ENCODE measurements around the gene MCM10. TPM values are rescaled to one million over a fixed set of nuclear protein-coding genes. Genes with fewer than 3 reads are reported as not detected.

Gene MCM10
- total RNA-seq, 1 experiment from 2014 or later, result 14.3 TPM

DNA sequence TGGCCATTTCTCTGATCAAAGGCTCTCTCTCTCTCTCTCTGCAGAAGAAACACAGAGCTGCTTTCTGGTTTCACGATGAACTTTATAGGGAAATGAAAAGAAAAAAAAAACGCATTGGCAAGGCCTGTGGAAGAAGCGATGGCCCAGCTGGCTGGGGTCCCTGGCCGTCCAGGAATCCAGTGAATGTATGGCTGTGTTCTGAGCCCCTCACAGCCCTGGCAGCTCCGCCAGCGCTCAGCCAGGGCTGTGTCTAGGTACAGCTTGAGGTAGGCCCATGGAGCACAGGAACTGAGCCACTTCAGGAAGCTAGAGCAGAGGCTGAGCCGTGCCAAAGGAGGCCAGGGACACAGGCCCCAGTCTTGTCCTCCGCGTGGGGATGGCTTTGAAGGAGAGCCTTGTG lies 85.9 kb downstream of the MCM10 start:
- no peak overlapping the region for H3K4me3 ChIP-seq (ENCODE audit: low read length)
- no peak overlapping the region for H3K9ac ChIP-seq (ENCODE audit: low read length)
- H3K79me2 ChIP-seq (ENCODE audit: low read length), result no peaks in the 10 kb centered on the region
- ATAC-seq (no peak), DNase-seq (no peak)
- H3F3A ChIP-seq (ENCODE audit: low read length, unreplicated experiment), result no peaks in the 10 kb centered on the region
- H3K9me2 ChIP-seq (replicated peaks; ENCODE audit: low read length), result no peaks in the 10 kb centered on the region
- no peaks in the 10 kb centered on the region for H3K27me3 ChIP-seq (ENCODE audit: low read length)
- POLR2A ChIA-PET (ENCODE audit: unreplicated experiment), result no interaction called here
- H3K36me3 ChIP-seq (ENCODE audit: low read depth, low read length), result no peaks in the 10 kb centered on the region
- H3K4me2 ChIP-seq (ENCODE audit: low read length), result no peak overlapping the region
- no TSS peak for BruUV-seq (replicated peaks)
- CTCF ChIA-PET, result no interaction called here
- intact Hi-C loops (cut with micrococcal nuclease), result no loop called here
- TF ChIP-seq EZH2phosphoT487 (IDR thresholded peaks at IDR 0.05; ENCODE audit: borderline replicate concordance, low read length) (no peak), EZH2 (IDR thresholded peaks at IDR 0.05; ENCODE audit: low read length, unreplicated experiment) (no peak)
- TF ChIP-seq, protein P1, sequence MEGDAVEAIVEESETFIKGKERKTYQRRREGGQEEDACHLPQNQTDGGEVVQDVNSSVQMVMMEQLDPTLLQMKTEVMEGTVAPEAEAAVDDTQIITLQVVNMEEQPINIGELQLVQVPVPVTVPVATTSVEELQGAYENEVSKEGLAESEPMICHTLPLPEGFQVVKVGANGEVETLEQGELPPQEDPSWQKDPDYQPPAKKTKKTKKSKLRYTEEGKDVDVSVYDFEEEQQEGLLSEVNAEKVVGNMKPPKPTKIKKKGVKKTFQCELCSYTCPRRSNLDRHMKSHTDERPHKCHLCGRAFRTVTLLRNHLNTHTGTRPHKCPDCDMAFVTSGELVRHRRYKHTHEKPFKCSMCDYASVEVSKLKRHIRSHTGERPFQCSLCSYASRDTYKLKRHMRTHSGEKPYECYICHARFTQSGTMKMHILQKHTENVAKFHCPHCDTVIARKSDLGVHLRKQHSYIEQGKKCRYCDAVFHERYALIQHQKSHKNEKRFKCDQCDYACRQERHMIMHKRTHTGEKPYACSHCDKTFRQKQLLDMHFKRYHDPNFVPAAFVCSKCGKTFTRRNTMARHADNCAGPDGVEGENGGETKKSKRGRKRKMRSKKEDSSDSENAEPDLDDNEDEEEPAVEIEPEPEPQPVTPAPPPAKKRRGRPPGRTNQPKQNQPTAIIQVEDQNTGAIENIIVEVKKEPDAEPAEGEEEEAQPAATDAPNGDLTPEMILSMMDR (conservative IDR thresholded peaks at IDR 0.05; ENCODE audit: low read depth, low read length), result no peak
- H3K4me1 ChIP-seq (ENCODE audit: insufficient read depth, low read length), result no peaks in the 10 kb centered on the region
- H2AFZ ChIP-seq (ENCODE audit: low read length), result no peak overlapping the region
- no peaks in the 10 kb centered on the region for H4K20me1 ChIP-seq (ENCODE audit: low read length)
- no peak overlapping the region for H3K27ac ChIP-seq (ENCODE audit: low read length)
- no peaks in the 10 kb centered on the region for H3K9me3 ChIP-seq (ENCODE audit: low read length)

DNA sequence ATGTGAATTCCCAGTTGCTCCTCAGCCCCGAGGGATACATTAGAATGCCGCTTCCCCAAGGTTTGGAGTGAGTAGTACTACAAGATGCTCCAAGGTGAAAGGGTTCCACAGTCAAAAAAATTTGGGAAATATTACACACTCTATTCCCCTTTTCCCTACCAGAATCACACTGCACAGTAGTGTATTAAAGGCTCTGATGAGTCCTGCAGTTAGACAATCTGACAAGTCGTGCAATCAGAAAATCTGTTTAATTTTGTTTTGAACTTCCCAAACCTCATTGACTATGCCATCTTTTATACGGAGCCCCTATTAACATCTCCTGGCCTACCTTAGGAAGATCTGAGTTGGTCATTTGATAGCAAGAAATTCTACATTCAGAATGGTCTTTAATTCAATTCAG lies 86.4 kb downstream of the MCM10 start:
- Histone ChIP-seq H3K79me2 (ENCODE audit: low read length) (no peaks in the 10 kb centered on the region), H3K4me2 (ENCODE audit: low read length) (no peak overlapping the region), H3K27me3 (ENCODE audit: low read length) (no peaks in the 10 kb centered on the region), H3K9ac (ENCODE audit: low read length) (no peak overlapping the region), H3F3A (ENCODE audit: low read length, unreplicated experiment) (no peaks in the 10 kb centered on the region), H4K20me1 (ENCODE audit: low read length) (no peaks in the 10 kb centered on the region), H3K9me2 (replicated peaks; ENCODE audit: low read length) (no peaks in the 10 kb centered on the region), H3K4me3 (ENCODE audit: low read length) (no peak overlapping the region), H3K4me1 (ENCODE audit: insufficient read depth, low read length) (no peaks in the 10 kb centered on the region), H3K36me3 (ENCODE audit: low read depth, low read length) (no peaks in the 10 kb centered on the region), H2AFZ (ENCODE audit: low read length) (no peak overlapping the region), H3K27ac (ENCODE audit: low read length) (no peak overlapping the region), H3K9me3 (ENCODE audit: low read length) (no peaks in the 10 kb centered on the region)
- no peak for DNase-seq
- POLR2A ChIA-PET (ENCODE audit: unreplicated experiment), result no interaction called here
- CTCF ChIA-PET, result no interaction called here
- TF ChIP-seq EZH2phosphoT487 (IDR thresholded peaks at IDR 0.05; ENCODE audit: borderline replicate concordance, low read length), result no peak
- intact Hi-C loops (cut with micrococcal nuclease), result no loop called here
- ATAC-seq, result no peak
- BruUV-seq (replicated peaks), result no TSS peak

DNA sequence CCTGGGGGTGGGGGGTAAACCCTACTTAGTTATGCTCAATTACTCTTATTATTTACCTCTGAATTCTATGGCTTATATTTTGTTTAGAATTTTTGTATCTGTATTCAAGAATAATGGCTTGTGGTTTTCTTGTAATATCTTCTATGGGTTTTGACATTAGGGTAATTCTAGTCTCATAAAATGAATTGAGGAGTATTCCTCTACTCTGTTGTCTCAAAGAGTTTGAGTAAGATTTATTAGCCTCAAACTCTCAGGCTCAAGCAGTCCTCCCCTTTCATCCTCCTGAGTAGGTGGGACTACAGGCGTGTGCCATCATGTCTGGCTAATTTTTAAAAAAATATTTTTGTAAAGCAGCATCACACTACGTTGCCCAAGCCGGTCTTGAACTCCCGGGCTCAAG lies 92.4 kb downstream of the MCM10 start:
- Histone ChIP-seq H3K9me2 (replicated peaks; ENCODE audit: low read length) (no peaks in the 10 kb centered on the region), H3K27me3 (ENCODE audit: low read length) (peaks cover 5% of the 10 kb centered on the region), H3F3A (ENCODE audit: low read length, unreplicated experiment) (no peaks in the 10 kb centered on the region), H4K20me1 (ENCODE audit: low read length) (no peaks in the 10 kb centered on the region), H3K27ac (ENCODE audit: low read length) (no peak overlapping the region), H3K4me3 (ENCODE audit: low read length) (no peak overlapping the region), H3K9me3 (ENCODE audit: low read length) (no peaks in the 10 kb centered on the region), H3K79me2 (ENCODE audit: low read length) (no peaks in the 10 kb centered on the region), H2AFZ (ENCODE audit: low read length) (no peak overlapping the region), H3K4me1 (ENCODE audit: insufficient read depth, low read length) (no peaks in the 10 kb centered on the region), H3K4me2 (ENCODE audit: low read length) (no peak overlapping the region), H3K9ac (ENCODE audit: low read length) (no peak overlapping the region), H3K36me3 (ENCODE audit: low read depth, low read length) (no peaks in the 10 kb centered on the region)
- TF ChIP-seq, protein P1 (conservative IDR thresholded peaks at IDR 0.05; ENCODE audit: low read depth, low read length), result no peak
- TF ChIP-seq EZH2phosphoT487 (IDR thresholded peaks at IDR 0.05; ENCODE audit: borderline replicate concordance, low read length), result no peak
- TF ChIP-seq EZH2 (IDR thresholded peaks at IDR 0.05; ENCODE audit: low read length, unreplicated experiment), result no peak
- DNase-seq (no peak), ATAC-seq (no peak)
- CTCF ChIA-PET, result no interaction called here
- no TSS peak for BruUV-seq (replicated peaks)
- POLR2A ChIA-PET (ENCODE audit: unreplicated experiment), result no interaction called here
- intact Hi-C loops (cut with micrococcal nuclease), result no loop called here

Data from PC-3 (cell line).